H1 (cell line): ENCODE measurements around the gene MBOAT2. TPM values are rescaled to one million over a fixed set of nuclear protein-coding genes. Genes with fewer than 3 reads are reported as not detected.

Experiments
- CTCF ChIA-PET: fragments of 300-600 bp; sonication (Branson Sonifier 250); formaldehyde crosslinking; loops from one replicate; lab custom pipeline; 2021; ENCODE audit not compliant: partially characterized antibody; lab: Charles Lee
- POLR2A ChIA-PET: fragments of 300-600 bp; sonication (Branson Sonifier 250); formaldehyde crosslinking; loops from one replicate; lab custom pipeline; 2021; ENCODE audit warnings: inconsistent platforms; ENCODE audit not compliant: partially characterized antibody; lab: Charles Lee
- DNase-seq, 2 experiments: peaks; one replicate each; pipeline versions ENCODE4 v3.0.0 to v3.0.0-alpha.2; 2010 to 2022; ENCODE audit warnings: low spot score in 2 of 2, low read depth in 1 of 2, mixed read lengths in 1 of 2
- FAIRE-seq: peaks from 2 replicates; lab custom pipeline; 2011; peaks lifted over from hg19 to GRCh38; lab: Jason Lieb, UNC
- H2AFZ ChIP-seq: 2 replicates; pipeline ENCODE4 v1.8.1; 2012; ENCODE audit warnings: low read length, inconsistent platforms
- H2AK5ac ChIP-seq: 2 replicates; pipeline ENCODE4 v1.6.1; 2013; ENCODE audit warnings: low read depth, low read length
- H2BK120ac ChIP-seq: replicated peaks from 2 replicates; pipeline ENCODE3; 2013; ENCODE audit warnings: low read depth, low read length, inconsistent platforms
- H2BK12ac ChIP-seq: 2 replicates; pipeline ENCODE4 v1.6.1; 2013; ENCODE audit warnings: low read depth, low read length
- H2BK15ac ChIP-seq: 2 replicates; pipeline ENCODE4 v1.6.1; 2013; ENCODE audit warnings: low read length
- H2BK20ac ChIP-seq: 2 replicates; pipeline ENCODE4 v1.6.1; 2013; ENCODE audit warnings: low read length
- H2BK5ac ChIP-seq: 2 replicates; pipeline ENCODE4 v1.6.1; 2013; ENCODE audit warnings: low read depth, low read length
- H3K14ac ChIP-seq: 2 replicates; pipeline ENCODE4 v1.6.1; 2013; ENCODE audit warnings: inconsistent platforms; ENCODE audit not compliant: insufficient read length
- H3K18ac ChIP-seq: 2 replicates; pipeline ENCODE4 v1.6.1; 2013; ENCODE audit warnings: low read length; ENCODE audit errors: extremely low read depth
- H3K23ac ChIP-seq: 2 replicates; pipeline ENCODE4 v1.6.1; 2013; ENCODE audit warnings: inconsistent platforms; ENCODE audit not compliant: insufficient read length
- H3K23me2 ChIP-seq: 2 replicates; pipeline ENCODE4 v1.6.1; 2013; ENCODE audit warnings: low read depth, low read length
- H3K27ac ChIP-seq: 2 replicates; pipeline ENCODE4 v1.6.1; 2011; ENCODE audit warnings: low read depth, low read length, inconsistent platforms
- H3K27me3 ChIP-seq, 4 experiments: replicated peaks in 1 of 4; 1 replicate in 1 of 4; 2 replicates in 3 of 4; pipeline versions ENCODE4 v1.6.1 to v1.8.1; 2011 to 2013; ENCODE audit warnings: low read length in 3 of 4, mild to moderate bottlenecking in 3 of 4, inconsistent platforms in 2 of 4, mixed read lengths in 2 of 4, moderate library complexity in 1 of 4; ENCODE audit not compliant: control insufficient read depth in 3 of 4, insufficient read depth in 3 of 4; ENCODE audit errors: extremely low read depth in 1 of 4
- H3K36me3 ChIP-seq, 4 experiments: 2 replicates each; pipeline versions ENCODE4 v1.6.1 to v1.8.1; 2011 to 2013; ENCODE audit warnings: mild to moderate bottlenecking in 4 of 4, low read length in 3 of 4, moderate library complexity in 2 of 4, control low read depth in 1 of 4, inconsistent platforms in 1 of 4; ENCODE audit not compliant: insufficient read depth in 4 of 4, control insufficient read depth in 2 of 4
- H3K4ac ChIP-seq: replicated peaks from 2 replicates; pipeline ENCODE3; 2013; ENCODE audit warnings: low read length, low read depth, mixed read lengths, inconsistent platforms; ENCODE audit not compliant: insufficient read length
- H3K4me1 ChIP-seq, 4 experiments: replicated peaks in 1 of 4; 1 replicate in 1 of 4; 2 replicates in 3 of 4; pipeline versions ENCODE4 v1.6.1 to v1.8.1; 2011 to 2013; ENCODE audit warnings: low read length in 3 of 4, inconsistent platforms in 2 of 4, mixed read lengths in 1 of 4; ENCODE audit not compliant: insufficient read depth in 4 of 4, control insufficient read depth in 3 of 4
- H3K4me2 ChIP-seq, 2 experiments: 2 replicates each; pipeline versions ENCODE4 v1.6.1 to v1.8.1; 2011 to 2013; ENCODE audit warnings: low read depth in 2 of 2, low read length in 2 of 2, control low read depth in 1 of 2, inconsistent platforms in 1 of 2, mild to moderate bottlenecking in 1 of 2; ENCODE audit not compliant: insufficient read depth in 1 of 2
- H3K4me3 ChIP-seq, 4 experiments: fragments of 200-600, 300-600 bp in 1 of 4; sonication (generic), shearing (Covaris generic), sonication (Bioruptor Twin) in 1 of 4; 2 replicates each; pipeline versions ENCODE4 v1.5.1 to v1.8.1; 2011 to 2016; ENCODE audit warnings: low read length in 4 of 4, low read depth in 3 of 4, control low read depth in 2 of 4, inconsistent platforms in 2 of 4, mild to moderate bottlenecking in 2 of 4, mixed read lengths in 1 of 4, moderate library complexity in 1 of 4; ENCODE audit not compliant: insufficient read depth in 2 of 4; ENCODE audit errors: extremely low read depth in 1 of 4
- H3K56ac ChIP-seq: replicated peaks from 2 replicates; pipeline ENCODE3; 2013; ENCODE audit warnings: low read depth, mild to moderate bottlenecking, mixed read lengths, low read length, inconsistent platforms; ENCODE audit not compliant: insufficient read length
- H3K79me1 ChIP-seq: 2 replicates; pipeline ENCODE4 v1.6.1; 2013; ENCODE audit warnings: low read depth, low read length, control low read depth
- H3K79me2 ChIP-seq, 2 experiments: 2 replicates each; pipeline versions ENCODE4 v1.6.1 to v1.8.1; 2012 to 2013; ENCODE audit warnings: low read length in 2 of 2, mild to moderate bottlenecking in 2 of 2, inconsistent platforms in 1 of 2; ENCODE audit not compliant: insufficient read depth in 2 of 2, control insufficient read depth in 1 of 2
- H3K9ac ChIP-seq, 4 experiments: replicated peaks in 1 of 4; 1 replicate in 1 of 4; 2 replicates in 3 of 4; pipeline versions ENCODE4 v1.6.1 to v1.8.1; 2011 to 2013; ENCODE audit warnings: low read depth in 3 of 4, low read length in 3 of 4, control low read depth in 2 of 4, mild to moderate bottlenecking in 2 of 4, moderate library complexity in 2 of 4, inconsistent platforms in 1 of 4; ENCODE audit errors: extremely low read depth in 1 of 4
- H3K9me3 ChIP-seq, 2 experiments: 2 replicates each; pipeline versions ENCODE4 v1.6.1 to v1.8.1; 2012 to 2013; ENCODE audit warnings: mild to moderate bottlenecking in 2 of 2, moderate library complexity in 2 of 2, control low read depth in 1 of 2, inconsistent platforms in 1 of 2, low read depth in 1 of 2, low read length in 1 of 2, mixed read lengths in 1 of 2; ENCODE audit not compliant: insufficient read depth in 2 of 2
- H4K20me1 ChIP-seq, 2 experiments: replicated peaks in 1 of 2; 2 replicates each; pipeline versions ENCODE3 to v1.8.1; 2011 to 2013; ENCODE audit warnings: inconsistent platforms in 2 of 2, low read length in 2 of 2, mild to moderate bottlenecking in 1 of 2; ENCODE audit not compliant: insufficient read depth in 2 of 2, control insufficient read depth in 1 of 2
- H4K5ac ChIP-seq: 2 replicates; pipeline ENCODE4 v1.6.1; 2013; ENCODE audit warnings: low read length, low read depth, mixed read lengths, inconsistent platforms; ENCODE audit not compliant: insufficient read length
- H4K8ac ChIP-seq: 2 replicates; pipeline ENCODE4 v1.8.0; 2013; ENCODE audit warnings: mild to moderate bottlenecking, moderate library complexity, low read length, inconsistent platforms; ENCODE audit not compliant: insufficient read depth; ENCODE audit errors: extremely low read depth
- H4K91ac ChIP-seq: replicated peaks from 2 replicates; pipeline ENCODE3; 2013; ENCODE audit warnings: low read length, mixed read lengths, inconsistent platforms; ENCODE audit not compliant: insufficient read length
- CEBPB ChIP-seq: IDR thresholded peaks from 2 replicates; pipeline ENCODE4 v1.6.1; 2012; ENCODE audit warnings: low read depth, low read length
- RFX5 ChIP-seq: IDR thresholded peaks from 2 replicates; pipeline ENCODE4 v1.6.1; 2011; ENCODE audit warnings: low read depth, low read length, improper control_type of control experiment, borderline replicate concordance
- WGBS, 2 experiments: shearing (Covaris generic) in 1 of 2; methylation state at CpG; one replicate each; pipeline versions ENCODE4 v1.1.6 to v1.1.7; 2013 to 2015; ENCODE audit warnings: low lambda C conversion rate in 2 of 2, mixed read lengths in 2 of 2, inconsistent platforms in 1 of 2, low coverage in 1 of 2, missing lambda C conversion rate in 1 of 2; ENCODE audit not compliant: insufficient replicate concordance in 2 of 2, insufficient coverage in 1 of 2, insufficient read length in 1 of 2; ENCODE audit errors: extremely low coverage in 1 of 2, missing lambda C conversion rate in 1 of 2; 5-methylcytosine and 5-hydroxymethylcytosine counted together
- polyA plus RNA-seq, 7 experiments: library from polyadenylated mRNA; depleted of rRNA in 3 of 7; stranded (reverse) in 5 of 7; unstranded in 2 of 7; fragments of >200 nt in 5 of 7; fragments of 200-250 nt in 2 of 7; gene quantifications; 1 replicate in 5 of 7; 2 replicates in 1 of 7; 4 replicates in 1 of 7; pipeline versions ENCODE4 v1.2.1 to v1.2.3, GENCODE V29; 2011 to 2013; ENCODE audit warnings: missing spikeins in 2 of 7, mixed read lengths in 2 of 7
- total RNA-seq: library from RNA; stranded (reverse); fragmentation: NEBNext Ultra II Directional; extraction: Animal tissue kit (Norgen Biotek cat#: 25700); gene quantifications from 2 replicates; pipeline ENCODE4 v1.2.1, GENCODE V29; 2021

Gene MBOAT2
- total and polyA plus RNA-seq, 2 of the 8 experiments (the other 6 are each of a cell fraction or from before 2014, with no cell fraction given) = 11.2 to 23.4 TPM

- no peak overlapping the region for H2BK15ac ChIP-seq
- H3K36me3 ChIP-seq = peaks cover 0 to 3% (median 0%) of the 10 kb centered on the region in 4 experiments; a peak in 2 of 8 replicates
- H3K4me3 ChIP-seq = no peak overlapping the region
- no peak overlapping the region for H2BK12ac ChIP-seq
- CTCF ChIA-PET = interaction anchor here (0.6 to 1.6 kb wide), 4 partner anchors 17 to 51 kb away, joined by 3 to 4 read pairs (median 4); no protein-coding TSS in a partner anchor
- H3K79me2 ChIP-seq = no peaks in the 10 kb centered on the region
- H3K27me3 ChIP-seq = no peaks in the 10 kb centered on the region
- H2BK120ac ChIP-seq = no peak overlapping the region
- H4K5ac ChIP-seq = no peak overlapping the region
- H3K56ac ChIP-seq = no peak overlapping the region
- no peak overlapping the region for H2AK5ac ChIP-seq
- no peak overlapping the region for H2BK5ac ChIP-seq
- no peak overlapping the region for H2BK20ac ChIP-seq
- 0 out of 2 replicates have a peak overlapping the region, but pooled peaks have one; percentile 35 for H4K8ac ChIP-seq
- no peaks in the 10 kb centered on the region for H4K20me1 ChIP-seq
- H3K9ac ChIP-seq = no peak overlapping the region
- 85% methylated on average over 8 of the region's 8 CpGs; no CpG with 5 or more reads in 1 of the 2 experiments for WGBS, 2 experiments
- H3K4me1 ChIP-seq = no peaks in the 10 kb centered on the region
- no peaks in the 10 kb centered on the region for H3K23me2 ChIP-seq
- H3K4ac ChIP-seq = no peak overlapping the region
- H3K14ac ChIP-seq = no peak overlapping the region
- H3K23ac ChIP-seq = no peak overlapping the region
- no peak overlapping the region for H4K91ac ChIP-seq
- H3K4me2 ChIP-seq = no peak overlapping the region
- no peak overlapping the region; the same call in 1 of the 2 replicates for H3K18ac ChIP-seq
- H3K79me1 ChIP-seq = no peaks in the 10 kb centered on the region
- H3K9me3 ChIP-seq = no peaks in the 10 kb centered on the region
- FAIRE-seq = no peak
- TF ChIP-seq RFX5 (no peak), CEBPB (peak; percentile 61; the same call in 1 of the 2 replicates)
- POLR2A ChIA-PET = interaction anchor here (0.9 kb wide), 1 partner anchor 9 kb away, joined by 3 read pairs; no protein-coding TSS in a partner anchor
- no peak for DNase-seq
- H2AFZ ChIP-seq = no peak overlapping the region
- no peak overlapping the region for H3K27ac ChIP-seq
These were observed 181.9 kb downstream of the MBOAT2 start for GRCh38 chr2:8821276-8822217.
